H1 (cell line): ENCODE results near the gene EDEM1. TPM values are rescaled to one million over a fixed set of nuclear protein-coding genes. Genes with fewer than 3 reads are reported as not detected.

Experiments used
- CTCF ChIA-PET: fragments of 300-600 bp; sonication (Branson Sonifier 250); formaldehyde crosslinking; loops from one replicate; lab custom pipeline; 2021; ENCODE audit not compliant: partially characterized antibody; lab: Charles Lee
- POLR2A ChIA-PET: fragments of 300-600 bp; sonication (Branson Sonifier 250); formaldehyde crosslinking; loops from one replicate; lab custom pipeline; 2021; ENCODE audit warnings: inconsistent platforms; ENCODE audit not compliant: partially characterized antibody; lab: Charles Lee
- DNase-seq, 2 experiments: peaks; one replicate each; pipeline versions ENCODE4 v3.0.0 to v3.0.0-alpha.2; 2010 to 2022; ENCODE audit warnings: low spot score in 2 of 2, low read depth in 1 of 2, mixed read lengths in 1 of 2
- FAIRE-seq: peaks from 2 replicates; lab custom pipeline; 2011; peaks lifted over from hg19 to GRCh38; lab: Jason Lieb, UNC
- H2AFZ ChIP-seq: 2 replicates; pipeline ENCODE4 v1.8.1; 2012; ENCODE audit warnings: low read length, inconsistent platforms
- H2AK5ac ChIP-seq: 2 replicates; pipeline ENCODE4 v1.6.1; 2013; ENCODE audit warnings: low read depth, low read length
- H2BK120ac ChIP-seq: replicated peaks from 2 replicates; pipeline ENCODE3; 2013; ENCODE audit warnings: low read depth, low read length, inconsistent platforms
- H2BK12ac ChIP-seq: 2 replicates; pipeline ENCODE4 v1.6.1; 2013; ENCODE audit warnings: low read depth, low read length
- H2BK15ac ChIP-seq: 2 replicates; pipeline ENCODE4 v1.6.1; 2013; ENCODE audit warnings: low read length
- H2BK20ac ChIP-seq: 2 replicates; pipeline ENCODE4 v1.6.1; 2013; ENCODE audit warnings: low read length
- H2BK5ac ChIP-seq: 2 replicates; pipeline ENCODE4 v1.6.1; 2013; ENCODE audit warnings: low read depth, low read length
- H3K14ac ChIP-seq: 2 replicates; pipeline ENCODE4 v1.6.1; 2013; ENCODE audit warnings: inconsistent platforms; ENCODE audit not compliant: insufficient read length
- H3K18ac ChIP-seq: 2 replicates; pipeline ENCODE4 v1.6.1; 2013; ENCODE audit warnings: low read length; ENCODE audit errors: extremely low read depth
- H3K23ac ChIP-seq: 2 replicates; pipeline ENCODE4 v1.6.1; 2013; ENCODE audit warnings: inconsistent platforms; ENCODE audit not compliant: insufficient read length
- H3K23me2 ChIP-seq: 2 replicates; pipeline ENCODE4 v1.6.1; 2013; ENCODE audit warnings: low read depth, low read length
- H3K27ac ChIP-seq: 2 replicates; pipeline ENCODE4 v1.6.1; 2011; ENCODE audit warnings: low read depth, low read length, inconsistent platforms
- H3K27me3 ChIP-seq, 4 experiments: replicated peaks in 1 of 4; 1 replicate in 1 of 4; 2 replicates in 3 of 4; pipeline versions ENCODE4 v1.6.1 to v1.8.1; 2011 to 2013; ENCODE audit warnings: low read length in 3 of 4, mild to moderate bottlenecking in 3 of 4, inconsistent platforms in 2 of 4, mixed read lengths in 2 of 4, moderate library complexity in 1 of 4; ENCODE audit not compliant: control insufficient read depth in 3 of 4, insufficient read depth in 3 of 4; ENCODE audit errors: extremely low read depth in 1 of 4
- H3K36me3 ChIP-seq, 4 experiments: 2 replicates each; pipeline versions ENCODE4 v1.6.1 to v1.8.1; 2011 to 2013; ENCODE audit warnings: mild to moderate bottlenecking in 4 of 4, low read length in 3 of 4, moderate library complexity in 2 of 4, control low read depth in 1 of 4, inconsistent platforms in 1 of 4; ENCODE audit not compliant: insufficient read depth in 4 of 4, control insufficient read depth in 2 of 4
- H3K4ac ChIP-seq: replicated peaks from 2 replicates; pipeline ENCODE3; 2013; ENCODE audit warnings: low read length, low read depth, mixed read lengths, inconsistent platforms; ENCODE audit not compliant: insufficient read length
- H3K4me1 ChIP-seq, 4 experiments: replicated peaks in 1 of 4; 1 replicate in 1 of 4; 2 replicates in 3 of 4; pipeline versions ENCODE4 v1.6.1 to v1.8.1; 2011 to 2013; ENCODE audit warnings: low read length in 3 of 4, inconsistent platforms in 2 of 4, mixed read lengths in 1 of 4; ENCODE audit not compliant: insufficient read depth in 4 of 4, control insufficient read depth in 3 of 4
- H3K4me2 ChIP-seq, 2 experiments: 2 replicates each; pipeline versions ENCODE4 v1.6.1 to v1.8.1; 2011 to 2013; ENCODE audit warnings: low read depth in 2 of 2, low read length in 2 of 2, control low read depth in 1 of 2, inconsistent platforms in 1 of 2, mild to moderate bottlenecking in 1 of 2; ENCODE audit not compliant: insufficient read depth in 1 of 2
- H3K4me3 ChIP-seq, 4 experiments: fragments of 200-600, 300-600 bp in 1 of 4; sonication (generic), shearing (Covaris generic), sonication (Bioruptor Twin) in 1 of 4; 2 replicates each; pipeline versions ENCODE4 v1.5.1 to v1.8.1; 2011 to 2016; ENCODE audit warnings: low read length in 4 of 4, low read depth in 3 of 4, control low read depth in 2 of 4, inconsistent platforms in 2 of 4, mild to moderate bottlenecking in 2 of 4, mixed read lengths in 1 of 4, moderate library complexity in 1 of 4; ENCODE audit not compliant: insufficient read depth in 2 of 4; ENCODE audit errors: extremely low read depth in 1 of 4
- H3K56ac ChIP-seq: replicated peaks from 2 replicates; pipeline ENCODE3; 2013; ENCODE audit warnings: low read depth, mild to moderate bottlenecking, mixed read lengths, low read length, inconsistent platforms; ENCODE audit not compliant: insufficient read length
- H3K79me1 ChIP-seq: 2 replicates; pipeline ENCODE4 v1.6.1; 2013; ENCODE audit warnings: low read depth, low read length, control low read depth
- H3K79me2 ChIP-seq, 2 experiments: 2 replicates each; pipeline versions ENCODE4 v1.6.1 to v1.8.1; 2012 to 2013; ENCODE audit warnings: low read length in 2 of 2, mild to moderate bottlenecking in 2 of 2, inconsistent platforms in 1 of 2; ENCODE audit not compliant: insufficient read depth in 2 of 2, control insufficient read depth in 1 of 2
- H3K9ac ChIP-seq, 4 experiments: replicated peaks in 1 of 4; 1 replicate in 1 of 4; 2 replicates in 3 of 4; pipeline versions ENCODE4 v1.6.1 to v1.8.1; 2011 to 2013; ENCODE audit warnings: low read depth in 3 of 4, low read length in 3 of 4, control low read depth in 2 of 4, mild to moderate bottlenecking in 2 of 4, moderate library complexity in 2 of 4, inconsistent platforms in 1 of 4; ENCODE audit errors: extremely low read depth in 1 of 4
- H3K9me3 ChIP-seq, 2 experiments: 2 replicates each; pipeline versions ENCODE4 v1.6.1 to v1.8.1; 2012 to 2013; ENCODE audit warnings: mild to moderate bottlenecking in 2 of 2, moderate library complexity in 2 of 2, control low read depth in 1 of 2, inconsistent platforms in 1 of 2, low read depth in 1 of 2, low read length in 1 of 2, mixed read lengths in 1 of 2; ENCODE audit not compliant: insufficient read depth in 2 of 2
- H4K20me1 ChIP-seq, 2 experiments: replicated peaks in 1 of 2; 2 replicates each; pipeline versions ENCODE3 to v1.8.1; 2011 to 2013; ENCODE audit warnings: inconsistent platforms in 2 of 2, low read length in 2 of 2, mild to moderate bottlenecking in 1 of 2; ENCODE audit not compliant: insufficient read depth in 2 of 2, control insufficient read depth in 1 of 2
- H4K5ac ChIP-seq: 2 replicates; pipeline ENCODE4 v1.6.1; 2013; ENCODE audit warnings: low read length, low read depth, mixed read lengths, inconsistent platforms; ENCODE audit not compliant: insufficient read length
- H4K8ac ChIP-seq: 2 replicates; pipeline ENCODE4 v1.8.0; 2013; ENCODE audit warnings: mild to moderate bottlenecking, moderate library complexity, low read length, inconsistent platforms; ENCODE audit not compliant: insufficient read depth; ENCODE audit errors: extremely low read depth
- H4K91ac ChIP-seq: replicated peaks from 2 replicates; pipeline ENCODE3; 2013; ENCODE audit warnings: low read length, mixed read lengths, inconsistent platforms; ENCODE audit not compliant: insufficient read length
- HDAC6 ChIP-seq: IDR thresholded peaks from one replicate; pipeline ENCODE4 v1.7.1; 2012; ENCODE audit warnings: low read depth, mild to moderate bottlenecking, inconsistent platforms, low read length, moderate library complexity
- JUND ChIP-seq: IDR thresholded peaks from 2 replicates; pipeline ENCODE4 v1.6.1; 2011; ENCODE audit warnings: mild to moderate bottlenecking, improper control_type of control experiment, low read length
- KDM4A ChIP-seq: IDR thresholded peaks from one replicate; pipeline ENCODE4 v1.7.1; 2012; ENCODE audit warnings: low read depth, mild to moderate bottlenecking, moderate library complexity, low read length, inconsistent platforms; ENCODE audit not compliant: severe bottlenecking
- KDM5A ChIP-seq: fragments of 200-600 bp; IDR thresholded peaks from 2 replicates; pipeline ENCODE4 v1.7.1; 2012; ENCODE audit warnings: mild to moderate bottlenecking, low read length, inconsistent platforms, mixed read lengths
- PHF8 ChIP-seq: fragments of 200-600 bp; sonication (generic); conservative IDR thresholded peaks from 2 replicates; pipeline ENCODE4 v1.7.1; 2012; ENCODE audit warnings: low read depth, mild to moderate bottlenecking, inconsistent platforms, low read length, moderate library complexity
- POLR2A ChIP-seq, 2 experiments: IDR thresholded peaks; 1 replicate in 1 of 2; 2 replicates in 1 of 2; pipeline ENCODE4 v1.6.1; 2011; ENCODE audit warnings: low read depth in 2 of 2, low read length in 2 of 2, mild to moderate bottlenecking in 2 of 2; ENCODE audit errors: control extremely low read depth in 1 of 2
- RAD21 ChIP-seq, 2 experiments: IDR thresholded peaks in 1 of 2; conservative IDR thresholded peaks in 1 of 2; 2 replicates each; pipeline ENCODE4 v1.6.1; 2011; ENCODE audit warnings: low read depth in 2 of 2, low read length in 2 of 2, improper control_type of control experiment in 1 of 2, inconsistent platforms in 1 of 2, mild to moderate bottlenecking in 1 of 2, moderate library complexity in 1 of 2
- RXRA ChIP-seq: IDR thresholded peaks from 2 replicates; pipeline ENCODE4 v1.6.1; 2011; ENCODE audit warnings: low read depth, mild to moderate bottlenecking, low read length, moderate library complexity; ENCODE audit not compliant: insufficient read depth
- WGBS, 2 experiments: shearing (Covaris generic) in 1 of 2; methylation state at CpG; one replicate each; pipeline versions ENCODE4 v1.1.6 to v1.1.7; 2013 to 2015; ENCODE audit warnings: low lambda C conversion rate in 2 of 2, mixed read lengths in 2 of 2, inconsistent platforms in 1 of 2, low coverage in 1 of 2, missing lambda C conversion rate in 1 of 2; ENCODE audit not compliant: insufficient replicate concordance in 2 of 2, insufficient coverage in 1 of 2, insufficient read length in 1 of 2; ENCODE audit errors: extremely low coverage in 1 of 2, missing lambda C conversion rate in 1 of 2; 5-methylcytosine and 5-hydroxymethylcytosine counted together
- polyA plus RNA-seq, 7 experiments: library from polyadenylated mRNA; depleted of rRNA in 3 of 7; stranded (reverse) in 5 of 7; unstranded in 2 of 7; fragments of >200 nt in 5 of 7; fragments of 200-250 nt in 2 of 7; gene quantifications; 1 replicate in 5 of 7; 2 replicates in 1 of 7; 4 replicates in 1 of 7; pipeline versions ENCODE4 v1.2.1 to v1.2.3, GENCODE V29; 2011 to 2013; ENCODE audit warnings: missing spikeins in 2 of 7, mixed read lengths in 2 of 7
- total RNA-seq: library from RNA; stranded (reverse); fragmentation: NEBNext Ultra II Directional; extraction: Animal tissue kit (Norgen Biotek cat#: 25700); gene quantifications from 2 replicates; pipeline ENCODE4 v1.2.1, GENCODE V29; 2021

The EDEM1 gene
- total and polyA plus RNA-seq, 2 of the 8 experiments (the other 6 are each of a cell fraction or from before 2014, with no cell fraction given), result 4.8 to 16.4 TPM

GRCh38 chr3:5140230-5140621 is 47.3 kb upstream of the EDEM1 start:
- H3K9ac ChIP-seq, result no peak overlapping the region
- no peaks in the 10 kb centered on the region for H3K27me3 ChIP-seq
- no peak overlapping the region for H3K14ac ChIP-seq
- H4K5ac ChIP-seq, result no peak overlapping the region
- no peak overlapping the region for H2AK5ac ChIP-seq
- H3K23ac ChIP-seq, result no peak overlapping the region
- no peak overlapping the region for H3K27ac ChIP-seq
- H3K79me2 ChIP-seq, result peaks cover 6 to 94% of the 10 kb centered on the region in 2 experiments
- no peak overlapping the region for H2AFZ ChIP-seq
- no peak overlapping the region for H2BK12ac ChIP-seq
- H2BK15ac ChIP-seq, result no peak overlapping the region
- H3K79me1 ChIP-seq, result peaks cover 8% of the 10 kb centered on the region
- H2BK20ac ChIP-seq, result no peak overlapping the region
- H3K36me3 ChIP-seq, result peaks cover 0 to 7% (median 0%) of the 10 kb centered on the region in 4 experiments; a peak in 4 of 8 replicates
- H2BK5ac ChIP-seq, result no peak overlapping the region
- CTCF ChIA-PET, result interaction anchor here (1.2 kb wide), 1 partner anchor 27 kb away, joined by 3 read pairs; no protein-coding TSS in a partner anchor
- peaks cover 0 to 5% (median 1%) of the 10 kb centered on the region in 4 experiments; a peak in 3 of 7 replicates for H3K4me1 ChIP-seq
- no peaks in the 10 kb centered on the region for H3K23me2 ChIP-seq
- peaks cover 16 to 22% of the 10 kb centered on the region in 2 experiments for H3K9me3 ChIP-seq
- 94% methylated on average over 4 of the region's 4 CpGs; no CpG with 5 or more reads in 1 of the 2 experiments for WGBS, 2 experiments
- no peak overlapping the region for H4K91ac ChIP-seq
- POLR2A ChIA-PET, result no interaction called here
- H2BK120ac ChIP-seq, result no peak overlapping the region
- no peak overlapping the region for H3K4ac ChIP-seq
- no peak overlapping the region for H3K18ac ChIP-seq
- H4K20me1 ChIP-seq, result peaks cover 0 to 4% of the 10 kb centered on the region in 2 experiments
- TF ChIP-seq RAD21 (IDR thresholded peaks at IDR 0.05 in 1 of 2, conservative IDR thresholded peaks at IDR 0.05 in 1 of 2; ENCODE audit: low read depth in 2 of 2, low read length in 2 of 2) (no peak), KDM4A (no peak), HDAC6 (no peak), KDM5A (no peak), PHF8 (no peak), RXRA (no peak), JUND (no peak), POLR2A (IDR thresholded peaks at IDR 0.05; ENCODE audit: control extremely low read depth in 1 of 2, low read depth in 2 of 2, low read length in 2 of 2) (no peak)
- H4K8ac ChIP-seq, result no peak overlapping the region
- H3K56ac ChIP-seq, result no peak overlapping the region
- H3K4me2 ChIP-seq, result no peak overlapping the region
- FAIRE-seq (no peak), DNase-seq (no peak)
- H3K4me3 ChIP-seq, result no peak overlapping the region
